Measurements from ENCODE around the gene KCNJ1.

The KCNJ1 gene

GRCh38 chr11:128867277-128867676, at the start of gene KCNJ1:
Gene KCNJ1 (minus strand): TSS chr11:128867296. CDS start chr11:128840243, 27,053 bp downstream.
- no peak for DNase-seq

- no peak for DNase-seq
These were observed 49.6 kb upstream of the KCNJ1 start for GRCh38 chr11:128916681-128917080.

DNA sequence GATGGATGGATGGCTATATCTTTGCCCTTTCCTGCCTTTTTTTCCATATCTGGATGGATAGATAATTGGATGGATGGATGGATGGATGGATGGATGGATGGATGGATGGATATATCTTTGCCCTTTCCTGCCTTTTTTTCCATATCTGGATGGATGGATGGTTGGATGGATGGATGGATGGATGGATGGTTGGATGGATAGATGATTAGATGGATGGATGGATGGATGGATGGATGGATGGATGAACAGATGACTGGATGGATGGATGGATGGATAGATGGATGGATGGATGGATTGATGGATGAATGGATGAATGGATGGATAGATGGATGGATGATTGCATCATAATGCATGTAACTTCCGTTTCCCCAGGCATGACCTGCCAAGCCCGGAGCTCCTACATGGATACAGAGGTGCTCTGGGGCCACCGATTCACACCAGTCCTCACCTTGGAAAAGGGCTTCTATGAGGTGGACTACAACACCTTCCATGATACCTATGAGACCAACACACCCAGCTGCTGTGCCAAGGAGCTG, 49.0 kb upstream of the KCNJ1 start:
- no peak for DNase-seq

- DNase-seq, result no peak
These were observed 48.0 kb upstream of the KCNJ1 start for GRCh38 chr11:128915149-128915521.

DNA sequence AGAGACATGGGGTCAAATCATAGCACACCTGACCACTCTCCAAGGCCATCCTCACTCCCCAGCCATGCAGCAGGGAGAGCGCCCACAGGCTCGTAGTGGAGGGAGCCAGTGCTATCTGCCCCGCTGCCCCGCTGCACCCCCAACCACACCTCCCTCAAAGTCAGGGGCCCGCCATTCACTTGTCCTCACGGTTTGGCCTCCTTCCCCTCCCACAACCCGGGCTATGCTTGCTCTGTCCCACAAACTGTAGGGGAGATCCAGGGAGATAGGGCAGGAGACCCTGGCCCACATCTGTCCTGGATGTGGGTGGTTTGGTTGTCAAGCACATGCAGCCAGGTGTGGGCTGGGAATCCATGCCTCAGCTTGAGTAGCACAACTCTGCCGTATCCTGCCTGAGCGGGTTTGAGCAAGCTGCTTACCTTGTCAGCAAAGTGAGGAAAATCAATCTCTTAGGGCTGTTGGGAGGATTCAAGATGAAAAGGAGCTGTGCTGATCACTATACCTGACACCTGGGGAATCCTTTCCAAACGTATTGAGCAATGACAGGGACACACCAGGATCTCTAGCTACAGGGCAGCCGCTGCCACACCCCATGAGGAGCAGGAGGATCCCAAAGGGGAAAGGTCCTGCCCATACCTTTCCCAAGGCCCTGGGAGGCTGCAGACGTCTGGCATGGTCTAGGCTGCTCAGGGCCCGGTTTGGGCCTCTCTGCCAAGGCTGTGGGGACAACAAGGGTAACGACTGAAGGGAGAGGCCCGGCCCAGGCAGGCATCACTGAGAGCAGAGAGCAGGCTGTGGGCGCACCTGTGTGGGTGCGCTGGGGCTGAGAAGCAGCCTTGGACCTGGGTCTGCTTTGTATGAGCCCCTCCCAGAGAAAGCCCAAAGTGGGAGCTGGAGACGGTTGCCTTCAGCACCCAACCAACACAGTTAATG, 47.4 kb upstream of the KCNJ1 start:
- DNase-seq, result no peak

GRCh38 chr11:128913806-128914205, 46.7 kb upstream of the KCNJ1 start:
- no peak for DNase-seq

DNA sequence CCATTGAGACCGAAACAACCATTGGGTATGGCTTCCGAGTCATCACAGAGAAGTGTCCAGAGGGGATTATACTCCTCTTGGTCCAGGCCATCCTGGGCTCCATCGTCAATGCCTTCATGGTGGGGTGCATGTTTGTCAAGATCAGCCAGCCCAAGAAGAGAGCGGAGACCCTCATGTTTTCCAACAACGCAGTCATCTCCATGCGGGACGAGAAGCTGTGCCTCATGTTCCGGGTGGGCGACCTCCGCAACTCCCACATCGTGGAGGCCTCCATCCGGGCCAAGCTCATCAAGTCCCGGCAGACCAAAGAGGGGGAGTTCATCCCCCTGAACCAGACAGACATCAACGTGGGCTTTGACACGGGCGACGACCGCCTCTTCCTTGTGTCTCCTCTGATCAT, 44.6 kb upstream of the KCNJ1 start:
- no peak for DNase-seq

DNA sequence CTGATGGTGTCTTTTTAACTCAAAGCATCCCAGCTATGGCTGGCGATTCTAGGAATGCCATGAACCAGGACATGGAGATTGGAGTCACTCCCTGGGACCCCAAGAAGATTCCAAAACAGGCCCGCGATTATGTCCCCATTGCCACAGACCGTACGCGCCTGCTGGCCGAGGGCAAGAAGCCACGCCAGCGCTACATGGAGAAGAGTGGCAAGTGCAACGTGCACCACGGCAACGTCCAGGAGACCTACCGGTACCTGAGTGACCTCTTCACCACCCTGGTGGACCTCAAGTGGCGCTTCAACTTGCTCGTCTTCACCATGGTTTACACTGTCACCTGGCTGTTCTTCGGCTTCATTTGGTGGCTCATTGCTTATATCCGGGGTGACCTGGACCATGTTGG, 44.1 kb upstream of the KCNJ1 start:
- no peak for DNase-seq

DNA sequence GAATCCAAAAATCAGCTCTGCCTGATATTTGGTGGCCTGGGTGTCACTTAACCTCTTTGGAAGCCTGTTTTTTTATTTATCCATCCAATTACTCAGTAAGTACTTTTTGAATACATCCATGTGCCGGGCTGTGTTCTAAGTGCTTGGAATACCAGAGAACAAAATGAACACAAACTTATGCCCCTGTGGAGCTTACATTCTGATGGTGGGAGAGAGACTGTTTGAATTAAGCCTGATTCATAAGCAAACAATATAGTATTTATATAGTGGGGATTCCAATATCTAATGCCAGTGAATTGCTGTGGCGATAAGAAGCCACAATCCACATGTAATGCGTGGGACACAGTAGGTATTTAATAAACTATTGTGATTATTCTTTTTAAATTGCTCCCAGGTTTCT, 43.5 kb upstream of the KCNJ1 start:
- no peak for DNase-seq

GRCh38 chr11:128909438-128910125, 42.5 kb upstream of the KCNJ1 start:
- DNase-seq, result no peak

GRCh38 chr11:128908391-128909246, 41.5 kb upstream of the KCNJ1 start:
- no peak for DNase-seq

DNA sequence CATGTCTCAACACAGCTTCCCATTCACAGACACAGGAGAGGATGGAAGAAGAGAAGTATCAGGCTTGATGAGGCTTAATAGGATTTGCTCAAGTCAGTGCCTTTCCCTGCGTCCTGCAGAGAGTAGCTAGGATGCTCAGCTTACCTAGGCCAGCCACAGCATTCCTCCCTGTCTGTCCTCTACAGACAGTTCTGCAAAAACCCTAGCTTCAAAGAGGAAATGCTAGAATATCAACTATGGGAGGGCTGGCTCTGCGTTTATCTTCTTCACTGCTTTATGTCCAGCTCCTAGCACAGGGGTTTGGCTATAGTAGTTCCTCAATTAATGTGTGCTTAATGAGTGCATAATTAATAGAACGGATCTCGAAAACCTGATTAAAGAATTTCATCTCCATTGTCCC, 40.5 kb upstream of the KCNJ1 start:
- DNase-seq, result no peak

DNA sequence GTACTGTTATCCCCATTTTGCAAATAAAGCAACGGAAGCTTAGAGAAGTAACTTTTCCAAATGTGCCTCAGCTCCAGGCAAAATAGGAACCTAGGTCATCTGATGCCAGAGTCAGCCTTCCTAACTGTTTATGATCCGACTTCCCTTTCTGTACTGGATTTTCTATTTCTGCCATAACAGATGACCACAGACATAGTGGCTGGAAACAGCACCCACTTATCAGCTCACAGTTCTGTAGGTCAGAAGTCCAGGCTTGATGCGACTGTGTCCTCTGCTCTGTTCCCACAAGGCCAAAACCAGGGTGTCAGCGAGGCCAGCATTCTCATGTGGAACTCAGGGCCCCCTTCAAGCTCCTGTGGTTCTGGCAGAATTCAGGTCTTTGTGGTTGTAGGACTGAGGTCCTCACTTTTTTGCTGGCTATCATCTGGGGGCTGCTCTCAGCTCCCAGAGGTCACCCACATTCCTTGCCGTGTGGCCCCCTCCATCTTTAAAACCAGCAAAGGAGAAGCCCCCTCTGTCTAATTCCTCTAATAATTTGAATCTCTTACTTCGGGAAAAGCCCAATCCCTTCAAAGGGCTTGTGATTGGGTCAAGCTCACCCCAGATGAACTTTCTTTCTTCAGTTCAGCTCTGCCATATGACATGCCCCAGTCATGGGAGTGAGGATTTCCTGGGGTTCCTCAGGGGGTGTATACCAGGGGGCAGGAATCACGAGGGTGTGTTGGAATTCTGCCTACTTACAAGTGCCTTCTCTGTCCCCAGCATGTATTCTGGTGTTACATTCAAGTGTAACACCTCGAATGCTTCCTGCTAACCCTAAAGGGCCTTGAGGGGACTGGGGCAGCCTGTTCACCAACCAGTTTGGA, 39.3 kb upstream of the KCNJ1 start:
- no peak for DNase-seq

DNA sequence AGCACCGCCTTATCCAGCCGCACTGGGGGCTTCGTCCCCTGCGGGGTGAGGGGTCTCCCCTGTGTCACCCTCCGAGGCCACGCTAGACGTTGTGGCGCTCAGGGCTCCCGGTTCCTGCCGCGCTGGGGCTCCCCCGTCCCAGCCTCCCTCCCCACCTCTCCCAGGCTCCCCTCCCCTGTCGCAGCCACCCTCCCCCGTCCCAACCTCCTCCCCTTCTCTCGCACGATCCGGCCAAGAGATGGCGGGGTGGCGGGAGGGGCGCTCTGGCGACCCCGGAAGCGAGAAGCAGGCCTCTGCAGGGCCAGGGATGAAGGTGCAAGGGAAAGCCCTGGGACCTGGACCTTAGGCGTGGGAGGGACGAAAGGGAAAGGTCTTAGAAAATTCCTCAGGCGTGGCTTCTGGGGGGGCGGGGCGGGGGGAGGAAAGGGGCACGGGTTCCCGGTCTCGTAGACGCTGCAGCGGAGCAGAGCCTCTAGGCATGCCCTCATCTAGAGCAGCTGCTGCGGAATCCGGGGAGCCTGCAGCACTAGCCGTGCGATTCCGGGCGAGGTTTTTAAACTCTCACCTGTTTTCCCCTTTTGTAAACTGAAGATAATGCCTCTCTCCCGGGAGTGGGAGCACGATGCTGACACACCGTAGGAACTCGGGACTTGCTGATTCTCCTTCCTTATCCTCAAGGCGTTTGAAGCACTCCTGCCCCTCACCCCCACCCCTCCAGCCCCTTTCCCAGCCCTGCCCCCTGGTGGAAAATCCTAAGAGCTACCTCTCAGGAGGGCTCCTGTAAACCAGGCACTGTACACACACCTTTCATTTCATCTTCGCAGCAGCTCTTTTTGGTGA, 38.5 kb upstream of the KCNJ1 start:
- no peak for DNase-seq

DNA sequence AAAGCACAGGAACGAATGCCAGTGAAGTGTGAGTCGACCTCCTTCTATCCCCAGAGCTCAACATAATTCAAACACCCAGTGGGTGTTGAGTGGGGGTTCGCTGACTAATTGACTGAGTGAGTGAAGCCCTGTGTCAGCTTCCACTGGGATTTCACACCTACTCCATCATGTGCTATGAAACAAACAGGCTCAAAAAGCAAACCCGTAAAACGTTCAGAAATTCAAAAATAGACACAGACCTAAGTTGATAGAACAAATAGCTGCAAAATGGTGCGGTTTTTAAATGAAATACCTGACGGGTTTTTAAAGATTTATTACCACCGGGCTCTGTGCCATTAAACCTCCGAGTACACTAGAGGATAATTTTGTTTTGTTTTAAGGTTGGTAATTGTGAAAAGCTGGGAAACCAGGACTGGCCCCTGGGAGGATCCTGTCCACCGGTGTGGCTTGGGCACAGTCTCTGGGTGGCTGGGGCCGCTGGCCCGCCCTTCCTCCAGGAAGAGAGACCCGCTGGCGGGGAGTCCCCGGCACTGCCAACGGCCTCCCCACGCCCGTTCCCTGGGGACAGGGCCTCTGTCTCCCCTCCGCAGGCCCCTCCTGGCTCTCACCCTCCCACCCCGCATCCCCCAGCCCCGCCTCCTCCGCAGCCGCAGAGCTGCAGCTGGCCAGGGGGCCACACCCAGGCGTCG, 37.7 kb upstream of the KCNJ1 start:
- DNase-seq, result no peak

DNA sequence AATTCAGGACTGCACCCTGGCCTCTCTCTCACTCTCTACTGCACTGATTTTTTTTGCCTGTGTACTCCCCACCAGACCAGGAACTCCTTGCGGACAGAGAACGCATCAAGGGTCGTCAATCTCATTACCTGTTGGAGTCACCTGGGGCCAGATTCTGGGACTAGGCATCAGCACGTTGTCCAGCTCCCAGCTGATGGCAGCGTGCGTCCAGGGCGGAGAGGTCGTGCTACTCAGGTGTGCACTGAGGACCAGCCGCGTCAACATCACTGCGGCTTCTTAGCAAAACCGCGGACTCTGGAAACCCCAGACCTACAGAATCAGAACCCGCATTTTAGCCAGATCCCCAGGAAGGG, 37.2 kb upstream of the KCNJ1 start:
- DNase-seq, result no peak

GRCh38 chr11:128903248-128904061, 36.4 kb upstream of the KCNJ1 start:
- DNase-seq, result no peak

GRCh38 chr11:128902515-128903066, 35.5 kb upstream of the KCNJ1 start:
- no peak for DNase-seq
